Measurements from ENCODE around the gene ERF.

DNA sequence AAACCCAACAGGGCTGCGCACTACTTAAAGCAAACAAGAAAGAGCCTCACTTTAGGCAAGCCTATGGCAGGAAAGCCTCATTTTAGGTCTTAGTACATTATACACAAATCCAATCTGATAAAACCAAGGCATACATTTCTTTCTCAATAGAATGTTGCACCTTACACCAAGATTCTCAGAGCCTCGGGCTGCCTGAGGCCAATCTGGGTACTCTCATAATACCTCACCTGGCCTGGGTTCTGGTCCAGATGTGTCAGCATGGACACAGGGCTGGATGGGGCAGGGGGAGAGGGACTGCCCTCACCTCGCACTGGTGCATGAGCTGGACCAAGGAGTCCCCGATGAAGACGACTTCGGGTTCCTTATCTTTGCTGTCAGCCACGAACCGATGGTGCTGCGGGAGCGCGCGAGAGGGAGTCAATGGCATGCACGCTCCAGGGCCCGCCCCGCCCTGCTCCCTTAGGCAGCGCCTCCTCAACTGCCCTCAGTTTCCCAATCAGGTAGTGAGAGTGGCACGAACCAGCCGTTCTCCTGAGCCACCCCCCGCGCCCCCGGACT is 46.8 kb upstream of the ERF start, which contains the start of gene PRR19:
- TF ChIP-seq, protein P1, sequence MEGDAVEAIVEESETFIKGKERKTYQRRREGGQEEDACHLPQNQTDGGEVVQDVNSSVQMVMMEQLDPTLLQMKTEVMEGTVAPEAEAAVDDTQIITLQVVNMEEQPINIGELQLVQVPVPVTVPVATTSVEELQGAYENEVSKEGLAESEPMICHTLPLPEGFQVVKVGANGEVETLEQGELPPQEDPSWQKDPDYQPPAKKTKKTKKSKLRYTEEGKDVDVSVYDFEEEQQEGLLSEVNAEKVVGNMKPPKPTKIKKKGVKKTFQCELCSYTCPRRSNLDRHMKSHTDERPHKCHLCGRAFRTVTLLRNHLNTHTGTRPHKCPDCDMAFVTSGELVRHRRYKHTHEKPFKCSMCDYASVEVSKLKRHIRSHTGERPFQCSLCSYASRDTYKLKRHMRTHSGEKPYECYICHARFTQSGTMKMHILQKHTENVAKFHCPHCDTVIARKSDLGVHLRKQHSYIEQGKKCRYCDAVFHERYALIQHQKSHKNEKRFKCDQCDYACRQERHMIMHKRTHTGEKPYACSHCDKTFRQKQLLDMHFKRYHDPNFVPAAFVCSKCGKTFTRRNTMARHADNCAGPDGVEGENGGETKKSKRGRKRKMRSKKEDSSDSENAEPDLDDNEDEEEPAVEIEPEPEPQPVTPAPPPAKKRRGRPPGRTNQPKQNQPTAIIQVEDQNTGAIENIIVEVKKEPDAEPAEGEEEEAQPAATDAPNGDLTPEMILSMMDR (conservative IDR thresholded peaks at IDR 0.05; ENCODE audit: low read depth, low read length) = no peak
- TF ChIP-seq RAD21 (IDR thresholded peaks at IDR 0.05; ENCODE audit: low read length) (no peak), POLR2A (IDR thresholded peaks at IDR 0.05; ENCODE audit: low read depth, low read length) (no peak), CEBPB (IDR thresholded peaks at IDR 0.05; ENCODE audit: low read depth, low read length) (no peak), NFE2L2 (IDR thresholded peaks at IDR 0.05; ENCODE audit: low read depth, low read length) (no peak), RCOR1 (IDR thresholded peaks at IDR 0.05; ENCODE audit: insufficient replicate concordance, low read length) (no peak), BHLHE40 (IDR thresholded peaks at IDR 0.05; ENCODE audit: low read depth, low read length) (no peak), RFX5 (IDR thresholded peaks at IDR 0.05; ENCODE audit: low read depth, low read length) (no peak), MAZ (IDR thresholded peaks at IDR 0.05; ENCODE audit: borderline replicate concordance, low read depth, low read length) (no peak)
- TF ChIP-seq, protein P2, sequence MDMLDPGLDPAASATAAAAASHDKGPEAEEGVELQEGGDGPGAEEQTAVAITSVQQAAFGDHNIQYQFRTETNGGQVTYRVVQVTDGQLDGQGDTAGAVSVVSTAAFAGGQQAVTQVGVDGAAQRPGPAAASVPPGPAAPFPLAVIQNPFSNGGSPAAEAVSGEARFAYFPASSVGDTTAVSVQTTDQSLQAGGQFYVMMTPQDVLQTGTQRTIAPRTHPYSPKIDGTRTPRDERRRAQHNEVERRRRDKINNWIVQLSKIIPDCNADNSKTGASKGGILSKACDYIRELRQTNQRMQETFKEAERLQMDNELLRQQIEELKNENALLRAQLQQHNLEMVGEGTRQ (IDR thresholded peaks at IDR 0.05; ENCODE audit: low read depth, low read length) = no peak
